GM23248 (cell line): Measurements from ENCODE around the gene TEX101. TPM values are rescaled to one million over a fixed set of nuclear protein-coding genes. Genes with fewer than 3 reads are reported as not detected.
"Not testable (repeated sequence)": the region's sequence is repeated elsewhere in the genome, so short reads cannot be mapped to it uniquely, and the experiment has no call there.

Source experiments
- DNase-seq: peaks from one replicate; pipeline ENCODE4 v3.0.0-alpha.2; 2015
- H2AFZ ChIP-seq: fragments of 200-600 bp; sonication (generic); 2 replicates; pipeline ENCODE4 v1.6.1; 2016; ENCODE audit warnings: antibody characterized with exemption
- H3F3A ChIP-seq: fragments of 200-600 bp; sonication (generic); 2 replicates; pipeline ENCODE4 v1.6.1; 2016; ENCODE audit warnings: mild to moderate bottlenecking, antibody characterized with exemption, mixed run types; ENCODE audit not compliant: insufficient read depth
- H3K27ac ChIP-seq: fragments of 200-600 bp; sonication (generic); 2 replicates; pipeline ENCODE4 v1.5.1; 2016; ENCODE audit warnings: mild to moderate bottlenecking
- H3K27me3 ChIP-seq: fragments of 200-600 bp; sonication (generic); replicated peaks from 2 replicates; pipeline ENCODE4 v1.6.1; 2016; ENCODE audit warnings: mild to moderate bottlenecking; ENCODE audit not compliant: insufficient read depth
- H3K36me3 ChIP-seq: fragments of 200-600 bp; sonication (generic); 2 replicates; pipeline ENCODE4 v1.6.1; 2016; ENCODE audit warnings: low read depth, mild to moderate bottlenecking
- H3K4me1 ChIP-seq: fragments of 200-600 bp; sonication (generic); 2 replicates; pipeline ENCODE4 v1.6.1; 2016; ENCODE audit warnings: mild to moderate bottlenecking; ENCODE audit not compliant: insufficient read depth
- H3K4me2 ChIP-seq: fragments of 200-600 bp; sonication (generic); one replicate; pipeline ENCODE4 v1.6.1; 2016; ENCODE audit warnings: mild to moderate bottlenecking; ENCODE audit not compliant: unreplicated experiment
- H3K4me3 ChIP-seq: fragments of 200-600 bp; sonication (generic); 2 replicates; pipeline ENCODE4 v1.5.1; 2016; ENCODE audit warnings: mild to moderate bottlenecking
- H3K79me2 ChIP-seq: fragments of 200-600 bp; sonication (generic); 2 replicates; pipeline ENCODE4 v1.6.1; 2016; ENCODE audit warnings: mild to moderate bottlenecking; ENCODE audit not compliant: insufficient read depth
- H3K9ac ChIP-seq: fragments of 200-600 bp; sonication (generic); 2 replicates; pipeline ENCODE4 v1.6.1; 2016; ENCODE audit warnings: mild to moderate bottlenecking
- H3K9me2 ChIP-seq: fragments of 200-600 bp; sonication (generic); 2 replicates; pipeline ENCODE4 v1.6.1; 2016; ENCODE audit warnings: mixed run types, mild to moderate bottlenecking, moderate library complexity; ENCODE audit not compliant: insufficient read depth
- H3K9me3 ChIP-seq: fragments of 200-600 bp; sonication (generic); one replicate; pipeline ENCODE4 v1.6.1; 2017; ENCODE audit warnings: low read depth
- H4K20me1 ChIP-seq: fragments of 200-600 bp; sonication (generic); 2 replicates; pipeline ENCODE4 v1.6.0; 2016; ENCODE audit not compliant: insufficient read depth
- EZH2 ChIP-seq: fragments of 200-600 bp; sonication (generic); IDR thresholded peaks from 2 replicates; pipeline ENCODE4 v1.6.1; 2018; ENCODE audit warnings: antibody characterized with exemption, mild to moderate bottlenecking; ENCODE audit not compliant: insufficient read depth, poor library complexity, severe bottlenecking
- EZH2phosphoT487 ChIP-seq: fragments of 200-600 bp; sonication (generic); IDR thresholded peaks from 2 replicates; pipeline ENCODE4 v1.6.1; 2018; ENCODE audit warnings: antibody characterized with exemption, moderate library complexity, mild to moderate bottlenecking, low read depth; ENCODE audit not compliant: insufficient read depth
- WGBS, 2 experiments: methylation state at CpG; one replicate each; pipeline ENCODE4 v1.1.6; 2015 to 2017; ENCODE audit warnings: low lambda C conversion rate in 2 of 2, low coverage in 1 of 2; ENCODE audit errors: missing lambda C conversion rate in 2 of 2; 5-methylcytosine and 5-hydroxymethylcytosine counted together
- in situ Hi-C: fragments of 300-500 bp; cut with MboI; formaldehyde crosslinking; loops from 2 replicates; pipeline ENCODE4 v1.15.0; 2020
- polyA plus RNA-seq: library from polyadenylated mRNA; unstranded; fragments of >200 nt; fragmentation: Nextera tagmentation; extraction: Ambion mirVana; gene quantifications from 2 replicates; pipeline ENCODE4 v1.2.1, GENCODE V29; 2016
- total RNA-seq: library from RNA; depleted of rRNA; stranded (reverse); fragments of >200 nt; shearing (Covaris generic); gene quantifications from 2 replicates; pipeline ENCODE4 v1.2.3, GENCODE V29; 2014

The TEX101 gene
- total and polyA plus RNA-seq, 2 experiments from 2014 or later, result not detected

DNA sequence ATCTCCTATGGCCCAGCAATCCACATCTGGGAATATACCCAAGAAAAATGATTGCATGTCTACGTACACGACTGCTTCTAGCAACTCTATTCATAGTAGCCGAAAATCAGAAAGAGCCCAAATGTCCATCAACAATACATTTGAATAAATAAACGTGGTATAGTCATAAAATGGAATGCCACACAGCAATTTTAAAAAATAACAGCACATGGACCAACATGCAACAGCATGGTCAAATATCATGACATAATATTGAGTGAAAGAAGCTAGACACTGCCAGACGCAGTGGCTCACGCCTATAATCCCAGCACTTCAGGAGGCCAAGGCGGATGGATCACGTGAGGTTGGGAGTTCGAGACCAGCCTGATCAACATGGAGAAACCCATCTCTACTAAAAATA, 16.3 kb downstream of the TEX101 start:
- Histone ChIP-seq H3K4me3 (no peak overlapping the region), H3K9me3 (no peaks in the 10 kb centered on the region), H3K4me2 (no peak overlapping the region), H3K9me2 (no peaks in the 10 kb centered on the region), H3K79me2 (no peaks in the 10 kb centered on the region), H3K36me3 (no peaks in the 10 kb centered on the region), H3K27ac (no peak overlapping the region), H3F3A (no peaks in the 10 kb centered on the region), H2AFZ (no peak overlapping the region), H3K4me1 (no peaks in the 10 kb centered on the region), H4K20me1 (no peaks in the 10 kb centered on the region), H3K27me3 (no peaks in the 10 kb centered on the region), H3K9ac (no peak overlapping the region)
- TF ChIP-seq EZH2phosphoT487 (no peak), EZH2 (no peak)
- in situ Hi-C loops, result no loop called here
- no peak for DNase-seq
- WGBS, 2 experiments, result 68 to 72% methylated on average over 9 of the region's 9 CpGs

DNA sequence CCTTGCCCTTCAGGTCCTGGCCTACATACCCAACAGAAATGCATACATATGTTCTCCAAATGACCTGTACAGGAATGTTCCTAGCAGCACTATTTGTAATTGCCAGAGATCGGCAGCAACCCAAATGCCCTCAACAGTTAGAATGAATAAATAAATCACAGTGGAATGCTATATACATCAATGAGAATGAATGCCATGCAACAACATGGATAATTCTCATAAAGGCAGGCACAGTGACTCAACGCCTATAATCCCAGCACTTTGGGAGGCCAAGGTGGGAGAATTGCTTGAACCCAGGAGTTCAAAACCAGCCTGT, 18.6 kb downstream of the TEX101 start:
- H3K36me3 ChIP-seq, result no peaks in the 10 kb centered on the region
- no peak overlapping the region for H3K4me3 ChIP-seq
- no peak overlapping the region for H3K9ac ChIP-seq
- H3F3A ChIP-seq, result peaks cover 9% of the 10 kb centered on the region; the same call in 1 of the 2 replicates
- no peaks in the 10 kb centered on the region for H3K9me3 ChIP-seq
- no peaks in the 10 kb centered on the region for H4K20me1 ChIP-seq
- H3K4me2 ChIP-seq, result no peak overlapping the region
- no peak overlapping the region for H3K27ac ChIP-seq
- no peaks in the 10 kb centered on the region for H3K79me2 ChIP-seq
- in situ Hi-C loops, result no loop called here
- 94 to 97% methylated on average over 2 of the region's 2 CpGs for WGBS, 2 experiments
- no peak for TF ChIP-seq EZH2
- no peaks in the 10 kb centered on the region for H3K27me3 ChIP-seq
- no peak for DNase-seq
- H2AFZ ChIP-seq, result no peak overlapping the region
- H3K9me2 ChIP-seq, result no peaks in the 10 kb centered on the region
- H3K4me1 ChIP-seq, result peaks cover 2% of the 10 kb centered on the region; the same call in 1 of the 2 replicates

DNA sequence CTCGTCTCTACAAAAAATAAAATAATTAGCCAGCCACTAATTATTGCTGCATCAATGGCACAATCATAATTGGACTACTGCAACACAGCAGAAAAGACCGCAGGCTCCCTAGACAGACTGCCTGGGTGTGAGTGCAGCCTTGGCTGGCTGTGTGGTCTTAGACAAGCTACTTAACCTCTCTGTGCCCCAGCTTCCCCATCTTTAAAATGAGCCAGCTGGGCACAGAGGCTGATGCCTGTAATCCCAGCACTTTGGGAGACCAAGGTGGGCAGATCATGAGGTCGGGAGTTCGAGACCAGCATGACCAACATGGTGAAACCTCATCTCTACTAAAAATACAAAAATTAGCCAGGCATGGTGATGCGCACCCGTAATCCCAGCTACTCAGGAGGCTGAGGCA, 19.0 kb downstream of the TEX101 start:
- H3K27ac ChIP-seq, result no peak overlapping the region
- in situ Hi-C loops, result no loop called here
- no peak for DNase-seq
- TF ChIP-seq EZH2 (no peak), EZH2phosphoT487 (no peak)
- H3K4me1 ChIP-seq, result peaks cover 5% of the 10 kb centered on the region
- no peak overlapping the region for H2AFZ ChIP-seq
- no peak overlapping the region for H3K9ac ChIP-seq
- H3K79me2 ChIP-seq, result no peaks in the 10 kb centered on the region
- no peaks in the 10 kb centered on the region for H3K9me2 ChIP-seq
- no peak overlapping the region for H3K4me2 ChIP-seq
- H3K4me3 ChIP-seq, result no peak overlapping the region
- WGBS, 2 experiments, result 63 to 76% methylated on average over 6 of the region's 6 CpGs
- H3K27me3 ChIP-seq, result no peaks in the 10 kb centered on the region
- no peaks in the 10 kb centered on the region for H4K20me1 ChIP-seq
- H3K9me3 ChIP-seq, result no peaks in the 10 kb centered on the region
- H3F3A ChIP-seq, result peaks cover 13% of the 10 kb centered on the region
- no peaks in the 10 kb centered on the region for H3K36me3 ChIP-seq

GRCh38 chr19:43435775-43436174, 21.1 kb downstream of the TEX101 start:
- no peak for TF ChIP-seq EZH2
- no peak for TF ChIP-seq EZH2phosphoT487
- H3K27me3 ChIP-seq, result no peaks in the 10 kb centered on the region
- H3K27ac ChIP-seq, result no peak overlapping the region
- H3K9me2 ChIP-seq, result no peaks in the 10 kb centered on the region
- no peak overlapping the region for H3K4me2 ChIP-seq
- DNase-seq, result no peak
- H2AFZ ChIP-seq, result no peak overlapping the region
- H3K36me3 ChIP-seq, result no peaks in the 10 kb centered on the region
- no peak overlapping the region for H3K9ac ChIP-seq
- H3F3A ChIP-seq, result peaks cover 16% of the 10 kb centered on the region
- 91 to 95% methylated on average over 3 of the region's 3 CpGs for WGBS, 2 experiments
- no peaks in the 10 kb centered on the region for H3K79me2 ChIP-seq
- peaks cover 9% of the 10 kb centered on the region for H3K4me1 ChIP-seq
- H3K9me3 ChIP-seq, result no peaks in the 10 kb centered on the region
- no peaks in the 10 kb centered on the region for H4K20me1 ChIP-seq
- H3K4me3 ChIP-seq, result no peak overlapping the region
- in situ Hi-C loops, result no loop called here

- H3K9me2 ChIP-seq, H3K27ac ChIP-seq, H3K9ac ChIP-seq, H2AFZ ChIP-seq, H3K4me2 ChIP-seq, in situ Hi-C loops, H3K9me3 ChIP-seq, H3K27me3 ChIP-seq, H3K4me1 ChIP-seq, DNase-seq, H3K4me3 ChIP-seq, H4K20me1 ChIP-seq, H3K79me2 ChIP-seq, H3K36me3 ChIP-seq: not testable (repeated sequence)
- WGBS, 2 experiments, result 96 to 97% methylated on average over 11 of the region's 11 CpGs
- peaks cover 24% of the 10 kb centered on the region for H3F3A ChIP-seq
Measured at GRCh38 chr19:43437284-43437683, 22.6 kb downstream of the TEX101 start.
